ENCODE results near the gene TMEM212. TPM values are rescaled to one million over a fixed set of nuclear protein-coding genes. Genes with fewer than 3 reads are reported as not detected.

Gene TMEM212
- total and polyA plus RNA-seq, 2 of the 13 experiments (the other 11 are each of a cell fraction or from before 2014, with no cell fraction given): not detected

- TF ChIP-seq TEF (CRISPR knock-in tag; IDR thresholded peaks at IDR 0.05) (no peak), ZNF512B (CRISPR knock-in tag; IDR thresholded peaks at IDR 0.05; ENCODE audit: borderline replicate concordance) (no peak), STAG1 (CRISPR knock-in tag; IDR thresholded peaks at IDR 0.05) (peak; percentile 8; the same call in 1 of the 2 replicates), JUNB (CRISPR knock-in tag; IDR thresholded peaks at IDR 0.05; ENCODE audit: borderline replicate concordance) (no peak), ZFP90 (CRISPR knock-in tag; IDR thresholded peaks at IDR 0.05; ENCODE audit: borderline replicate concordance) (no peak), NPAS2 (CRISPR knock-in tag; IDR thresholded peaks at IDR 0.05; ENCODE audit: borderline replicate concordance) (no peak), CSRNP1 (CRISPR knock-in tag; IDR thresholded peaks at IDR 0.05) (no peak), SOX5 (CRISPR knock-in tag; IDR thresholded peaks at IDR 0.05; ENCODE audit: borderline replicate concordance) (peak; percentile 77; the same call in 1 of the 2 replicates), ZNF775 (CRISPR knock-in tag; IDR thresholded peaks at IDR 0.05; ENCODE audit: borderline replicate concordance) (no peak), TCF7 (IDR thresholded peaks at IDR 0.05; ENCODE audit: low read depth) (peak; percentile 91), ZNF7 (CRISPR knock-in tag; IDR thresholded peaks at IDR 0.05) (no peak), ZNF777 (CRISPR knock-in tag; IDR thresholded peaks at IDR 0.05) (no peak), ZNF552 (CRISPR knock-in tag; IDR thresholded peaks at IDR 0.05; ENCODE audit: borderline replicate concordance) (no peak), ZBTB10 (CRISPR knock-in tag; IDR thresholded peaks at IDR 0.05; ENCODE audit: borderline replicate concordance) (no peak), ZNF10 (CRISPR knock-in tag; IDR thresholded peaks at IDR 0.05; ENCODE audit: borderline replicate concordance, low read depth) (no peak), FOXJ3 (CRISPR knock-in tag; IDR thresholded peaks at IDR 0.05; ENCODE audit: borderline replicate concordance) (peak; percentile 26; the same call in 1 of the 2 replicates), ZNF326 (CRISPR knock-in tag; IDR thresholded peaks at IDR 0.05; ENCODE audit: borderline replicate concordance) (no peak), ZNF550 (CRISPR knock-in tag; IDR thresholded peaks at IDR 0.05; ENCODE audit: borderline replicate concordance) (no peak), GABPB1 (CRISPR knock-in tag; IDR thresholded peaks at IDR 0.05) (no peak), ZNF337 (CRISPR knock-in tag; IDR thresholded peaks at IDR 0.05; ENCODE audit: borderline replicate concordance, low read depth) (no peak), MED8 (CRISPR knock-in tag; IDR thresholded peaks at IDR 0.05; ENCODE audit: insufficient replicate concordance) (no peak)
Measured at GRCh38 chr3:171845481-171846284, 2.5 kb downstream of the TMEM212 start (continued).

All from HepG2 (cell line).